AG04450 (cell line): Measurements from ENCODE around the gene CLEC2A. TPM values are rescaled to one million over a fixed set of nuclear protein-coding genes. Genes with fewer than 3 reads are reported as not detected.

ENCODE experiments used
- CTCF ChIA-PET: fragments of 300-600, 350-600 bp; formaldehyde crosslinking; extraction: SDS; loops from one replicate; lab custom pipeline; 2022; ENCODE audit warnings: antibody characterized with exemption, inconsistent platforms; lab: Charles Lee
- POLR2A ChIA-PET: fragments of 350-600 bp; formaldehyde crosslinking; extraction: SDS; loops from one replicate; lab custom pipeline; 2021; ENCODE audit warnings: antibody characterized with exemption, inconsistent platforms; lab: Yijun Ruan, JAX
- DNase-seq: peaks from one replicate; pipeline ENCODE4 v3.0.0-alpha.2; 2011; ENCODE audit warnings: low read depth, low spot score
- H3K27ac ChIP-seq: one replicate; pipeline ENCODE4 v1.5.1; 2012; ENCODE audit warnings: low read depth, low read length, control low read depth
- H3K27me3 ChIP-seq: one replicate; pipeline ENCODE4 v1.6.0; 2012; ENCODE audit warnings: low read length; ENCODE audit not compliant: control insufficient read depth, insufficient read depth
- H3K4me3 ChIP-seq: 2 replicates; pipeline ENCODE4 v1.5.1; 2011; ENCODE audit warnings: mild to moderate bottlenecking, low read depth, low read length, control low read depth
- H3K9me3 ChIP-seq: 2 replicates; pipeline ENCODE4 v1.5.1; 2012; ENCODE audit warnings: low read length; ENCODE audit not compliant: control insufficient read depth, insufficient read depth
- polyA plus RNA-seq: library from polyadenylated mRNA; depleted of rRNA; stranded (reverse); fragments of >200 nt; gene quantifications from 2 replicates; pipeline ENCODE4 v1.2.3, GENCODE V29; 2011
- TF ChIP-seq, protein P1 (sequence below): IDR thresholded peaks from 2 replicates; pipeline ENCODE4 v1.5.1; 2011; ENCODE audit warnings: low read depth, low read length, control low read depth, inconsistent platforms

CLEC2A gene
- polyA plus RNA-seq, 1 experiment, result not detected

DNA sequence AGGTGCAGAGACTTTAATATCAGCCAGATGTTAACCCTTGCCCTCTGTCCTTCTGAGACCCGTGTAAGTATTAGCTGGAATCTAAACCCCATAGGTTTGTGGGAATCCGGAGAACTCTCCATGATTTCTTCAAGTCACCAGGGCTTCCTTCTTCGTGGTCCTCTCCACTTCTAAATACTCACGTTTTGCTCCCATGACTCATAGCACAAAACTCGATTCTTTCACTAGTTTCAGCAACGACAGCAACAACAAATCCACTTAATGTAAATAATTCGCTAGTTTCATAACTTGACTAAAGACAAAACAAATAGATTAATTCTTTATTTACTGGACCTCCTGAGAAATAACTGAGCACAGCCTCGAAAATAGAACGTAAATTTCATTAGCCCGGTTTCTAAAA lies 4.4 kb upstream of the CLEC2A start:
- ChIA-PET CTCF (interaction anchor here (0.9 to 1.4 kb wide), 2 partner anchors 41 to 186 kb away, joined by 5 read pairs; no protein-coding TSS in a partner anchor), POLR2A (no interaction called here)
- Histone ChIP-seq H3K9me3 (no peaks in the 10 kb centered on the region), H3K4me3 (no peak overlapping the region), H3K27me3 (no peaks in the 10 kb centered on the region), H3K27ac (no peak overlapping the region)
- TF ChIP-seq, protein P1, sequence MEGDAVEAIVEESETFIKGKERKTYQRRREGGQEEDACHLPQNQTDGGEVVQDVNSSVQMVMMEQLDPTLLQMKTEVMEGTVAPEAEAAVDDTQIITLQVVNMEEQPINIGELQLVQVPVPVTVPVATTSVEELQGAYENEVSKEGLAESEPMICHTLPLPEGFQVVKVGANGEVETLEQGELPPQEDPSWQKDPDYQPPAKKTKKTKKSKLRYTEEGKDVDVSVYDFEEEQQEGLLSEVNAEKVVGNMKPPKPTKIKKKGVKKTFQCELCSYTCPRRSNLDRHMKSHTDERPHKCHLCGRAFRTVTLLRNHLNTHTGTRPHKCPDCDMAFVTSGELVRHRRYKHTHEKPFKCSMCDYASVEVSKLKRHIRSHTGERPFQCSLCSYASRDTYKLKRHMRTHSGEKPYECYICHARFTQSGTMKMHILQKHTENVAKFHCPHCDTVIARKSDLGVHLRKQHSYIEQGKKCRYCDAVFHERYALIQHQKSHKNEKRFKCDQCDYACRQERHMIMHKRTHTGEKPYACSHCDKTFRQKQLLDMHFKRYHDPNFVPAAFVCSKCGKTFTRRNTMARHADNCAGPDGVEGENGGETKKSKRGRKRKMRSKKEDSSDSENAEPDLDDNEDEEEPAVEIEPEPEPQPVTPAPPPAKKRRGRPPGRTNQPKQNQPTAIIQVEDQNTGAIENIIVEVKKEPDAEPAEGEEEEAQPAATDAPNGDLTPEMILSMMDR, result no peak
- no peak for DNase-seq

GRCh38 chr12:9935026-9935425 lies 2.9 kb upstream of the CLEC2A start:
- H3K4me3 ChIP-seq, result no peak overlapping the region
- H3K9me3 ChIP-seq, result no peaks in the 10 kb centered on the region
- CTCF ChIA-PET, result interaction anchor here (0.7 to 1.2 kb wide), 4 partner anchors 10 to 192 kb away, joined by 3 to 5 read pairs (median 4); partner anchors contain the start of gene CD69
- TF ChIP-seq, protein P1, result no peak
- POLR2A ChIA-PET, result no interaction called here
- H3K27me3 ChIP-seq, result no peaks in the 10 kb centered on the region
- H3K27ac ChIP-seq, result no peak overlapping the region
- DNase-seq, result no peak

GRCh38 chr12:9933958-9934357 lies 1.8 kb upstream of the CLEC2A start:
- CTCF ChIA-PET, result interaction anchor here (0.7 to 1.1 kb wide), 4 partner anchors 9 to 191 kb away, joined by 3 to 4 read pairs (median 4); no protein-coding TSS in a partner anchor

DNA sequence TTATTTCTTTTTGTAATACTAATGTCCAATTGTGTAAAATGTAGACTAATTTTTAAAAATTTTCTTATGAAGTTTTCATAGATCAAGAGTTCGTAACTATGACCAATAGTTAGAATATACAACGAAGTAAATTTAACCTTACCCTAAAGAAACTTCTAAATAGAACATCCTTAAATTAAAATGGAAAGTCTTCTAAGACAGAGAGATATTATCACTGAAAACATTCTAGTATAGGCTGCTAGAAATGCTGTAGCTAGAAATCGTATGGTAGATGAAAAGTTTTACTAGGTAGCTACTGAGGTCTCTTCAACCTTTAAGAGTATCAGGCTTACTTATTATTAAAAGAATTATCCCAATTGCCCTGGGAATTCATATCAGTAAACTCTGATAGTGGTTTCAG lies 925 bp downstream of the CLEC2A start:
- TF ChIP-seq, protein P1, result no peak
- Histone ChIP-seq H3K27ac (no peak overlapping the region), H3K27me3 (no peaks in the 10 kb centered on the region), H3K4me3 (no peak overlapping the region), H3K9me3 (no peaks in the 10 kb centered on the region)
- ChIA-PET POLR2A (no interaction called here), CTCF (interaction anchor here (0.8 to 1.7 kb wide), 4 partner anchors 9 to 185 kb away, joined by 3 to 11 read pairs (median 4); no protein-coding TSS in a partner anchor)
- DNase-seq, result no peak

More at GRCh38 chr12:9933958-9934357, 1.8 kb upstream of the CLEC2A start:
- H3K27me3 ChIP-seq, result no peaks in the 10 kb centered on the region
- no peak for DNase-seq
- H3K9me3 ChIP-seq, result no peaks in the 10 kb centered on the region
- H3K27ac ChIP-seq, result no peak overlapping the region
- H3K4me3 ChIP-seq, result no peak overlapping the region
- TF ChIP-seq, protein P1, result no peak
- POLR2A ChIA-PET, result no interaction called here

DNA sequence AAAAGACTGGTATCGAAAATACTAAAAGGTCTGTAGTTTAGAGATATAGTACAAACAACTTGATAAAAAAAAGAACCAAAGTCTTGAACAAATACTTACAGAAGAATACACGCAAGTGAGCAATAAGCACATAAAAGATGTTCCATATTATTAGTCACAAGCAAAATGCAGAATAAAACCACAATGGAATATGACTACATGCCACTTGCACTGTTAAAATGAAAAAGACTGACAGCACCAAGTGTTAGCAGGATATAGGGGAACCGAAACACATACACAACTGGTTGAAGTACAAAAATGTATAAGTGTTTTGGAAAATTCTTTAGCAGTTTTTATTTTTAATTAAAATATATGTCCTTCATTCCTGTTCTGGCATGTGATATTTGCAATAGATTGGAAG lies 3.6 kb downstream of the CLEC2A start:
- no peak overlapping the region for H3K27ac ChIP-seq
- TF ChIP-seq, protein P1, result no peak
- H3K9me3 ChIP-seq, result no peaks in the 10 kb centered on the region
- H3K27me3 ChIP-seq, result no peaks in the 10 kb centered on the region
- CTCF ChIA-PET, result interaction anchor here (0.7 to 4.9 kb wide), 3 partner anchors 114 to 179 kb away, joined by 3 to 128 read pairs (median 13); no protein-coding TSS in a partner anchor
- POLR2A ChIA-PET, result no interaction called here
- no peak overlapping the region for H3K4me3 ChIP-seq
- no peak for DNase-seq
